MM.1S (cell line): ENCODE measurements around the gene CD151.

Source experiments
- DNase-seq: peaks from one replicate; pipeline ENCODE4 v3.0.0-alpha.2; 2015
- H2AFZ ChIP-seq: fragments of 300-600 bp; sonication (generic); 2 replicates; pipeline ENCODE4 v1.6.0; 2016; ENCODE audit warnings: antibody characterized with exemption, low read length
- H3F3A ChIP-seq: fragments of 300-600 bp; sonication (generic); 2 replicates; pipeline ENCODE4 v1.6.1; 2016; ENCODE audit warnings: mild to moderate bottlenecking, antibody characterized with exemption, low read length, moderate library complexity, mixed read lengths; ENCODE audit not compliant: insufficient read depth
- H3K27ac ChIP-seq: fragments of 300-600 bp; sonication (generic); 2 replicates; pipeline ENCODE4 v1.5.1; 2016; ENCODE audit warnings: mild to moderate bottlenecking, low read length
- H3K27me3 ChIP-seq: fragments of 300-600 bp; sonication (generic); replicated peaks from 2 replicates; pipeline ENCODE4 v1.6.0; 2016; ENCODE audit warnings: low read length; ENCODE audit not compliant: insufficient read depth
- H3K36me3 ChIP-seq: fragments of 300-600 bp; sonication (generic); replicated peaks from 2 replicates; pipeline ENCODE4 v1.6.1; 2016; ENCODE audit warnings: mild to moderate bottlenecking, low read length, mixed read lengths; ENCODE audit not compliant: insufficient read depth
- H3K4me1 ChIP-seq: fragments of 300-600 bp; sonication (generic); 2 replicates; pipeline ENCODE4 v1.6.1; 2016; ENCODE audit warnings: low read length, mixed read lengths
- H3K4me2 ChIP-seq: fragments of 300-600 bp; sonication (generic); 2 replicates; pipeline ENCODE4 v1.6.0; 2016; ENCODE audit warnings: low read depth, low read length
- H3K4me3 ChIP-seq: fragments of 300-600 bp; sonication (generic); 2 replicates; pipeline ENCODE4 v1.5.1; 2016; ENCODE audit warnings: low read length, mixed read lengths
- H3K79me2 ChIP-seq: fragments of 300-600 bp; sonication (generic); 2 replicates; pipeline ENCODE4 v1.6.1; 2016; ENCODE audit warnings: mixed run types, low read length, mixed read lengths
- H3K9ac ChIP-seq: fragments of 300-600 bp; sonication (generic); 2 replicates; pipeline ENCODE4 v1.6.1; 2016; ENCODE audit warnings: low read length, mixed read lengths
- H3K9me2 ChIP-seq: fragments of 300-600 bp; sonication (generic); replicated peaks from 2 replicates; pipeline ENCODE4 v1.6.1; 2016; ENCODE audit warnings: mild to moderate bottlenecking, low read length, mixed read lengths; ENCODE audit not compliant: insufficient read depth
- H3K9me3 ChIP-seq: fragments of 300-600 bp; sonication (generic); replicated peaks from 2 replicates; pipeline ENCODE4 v1.6.1; 2016; ENCODE audit warnings: mild to moderate bottlenecking, low read length, mixed read lengths; ENCODE audit not compliant: insufficient read depth
- H4K20me1 ChIP-seq: fragments of 300-600 bp; sonication (generic); 2 replicates; pipeline ENCODE4 v1.6.1; 2016; ENCODE audit warnings: mild to moderate bottlenecking, low read length, moderate library complexity, mixed read lengths; ENCODE audit not compliant: insufficient read depth
- CTCF ChIP-seq: fragments of 300-600 bp; sonication (generic); IDR thresholded peaks from 2 replicates; pipeline ENCODE4 v1.5.1; 2016; ENCODE audit warnings: antibody characterized with exemption, low read length, mixed read lengths
- EZH2 ChIP-seq: fragments of 300-600 bp; sonication (generic); optimal IDR thresholded peaks from 2 replicates; pipeline ENCODE3; 2017; ENCODE audit warnings: low read depth, mild to moderate bottlenecking, antibody characterized with exemption, low read length, mixed read lengths
- EZH2phosphoT487 ChIP-seq: fragments of 300-600 bp; sonication (generic); IDR thresholded peaks from 2 replicates; pipeline ENCODE4 v1.6.1; 2018; ENCODE audit warnings: antibody characterized with exemption, low read length

The CD151 gene

DNA sequence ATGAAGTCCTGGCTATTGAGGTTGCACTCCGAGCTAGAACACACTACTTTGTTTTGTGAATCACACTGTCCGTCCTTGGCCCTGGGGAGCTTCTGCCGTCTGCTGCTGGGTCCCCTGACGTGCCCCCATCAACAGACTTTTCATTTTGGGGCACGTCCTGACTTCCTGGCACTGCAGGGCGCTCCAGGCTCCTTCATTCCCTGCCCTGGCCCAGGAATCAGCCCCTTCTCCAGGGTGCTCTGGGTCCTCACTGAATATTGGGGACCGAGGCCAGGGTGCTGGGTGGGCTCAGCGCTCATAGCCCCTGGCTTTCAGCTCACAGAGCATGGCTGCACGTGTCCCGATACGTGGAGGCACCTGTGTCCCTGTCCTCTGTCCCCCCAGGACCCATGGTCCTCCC lies 32.1 kb downstream of the CD151 start:
- no peak overlapping the region for H2AFZ ChIP-seq
- H3K27ac ChIP-seq, result no peak overlapping the region
- TF ChIP-seq CTCF (no peak), EZH2 (no peak), EZH2phosphoT487 (no peak)
- H3K79me2 ChIP-seq, result no peaks in the 10 kb centered on the region
- no peaks in the 10 kb centered on the region for H3F3A ChIP-seq
- H4K20me1 ChIP-seq, result no peaks in the 10 kb centered on the region
- H3K4me3 ChIP-seq, result no peak overlapping the region
- H3K27me3 ChIP-seq, result peaks cover 36% of the 10 kb centered on the region
- H3K9me3 ChIP-seq, result no peaks in the 10 kb centered on the region
- no peak overlapping the region for H3K9ac ChIP-seq
- no peaks in the 10 kb centered on the region for H3K4me1 ChIP-seq
- H3K9me2 ChIP-seq, result no peaks in the 10 kb centered on the region
- no peak for DNase-seq
- no peak overlapping the region for H3K4me2 ChIP-seq
- H3K36me3 ChIP-seq, result no peaks in the 10 kb centered on the region

DNA sequence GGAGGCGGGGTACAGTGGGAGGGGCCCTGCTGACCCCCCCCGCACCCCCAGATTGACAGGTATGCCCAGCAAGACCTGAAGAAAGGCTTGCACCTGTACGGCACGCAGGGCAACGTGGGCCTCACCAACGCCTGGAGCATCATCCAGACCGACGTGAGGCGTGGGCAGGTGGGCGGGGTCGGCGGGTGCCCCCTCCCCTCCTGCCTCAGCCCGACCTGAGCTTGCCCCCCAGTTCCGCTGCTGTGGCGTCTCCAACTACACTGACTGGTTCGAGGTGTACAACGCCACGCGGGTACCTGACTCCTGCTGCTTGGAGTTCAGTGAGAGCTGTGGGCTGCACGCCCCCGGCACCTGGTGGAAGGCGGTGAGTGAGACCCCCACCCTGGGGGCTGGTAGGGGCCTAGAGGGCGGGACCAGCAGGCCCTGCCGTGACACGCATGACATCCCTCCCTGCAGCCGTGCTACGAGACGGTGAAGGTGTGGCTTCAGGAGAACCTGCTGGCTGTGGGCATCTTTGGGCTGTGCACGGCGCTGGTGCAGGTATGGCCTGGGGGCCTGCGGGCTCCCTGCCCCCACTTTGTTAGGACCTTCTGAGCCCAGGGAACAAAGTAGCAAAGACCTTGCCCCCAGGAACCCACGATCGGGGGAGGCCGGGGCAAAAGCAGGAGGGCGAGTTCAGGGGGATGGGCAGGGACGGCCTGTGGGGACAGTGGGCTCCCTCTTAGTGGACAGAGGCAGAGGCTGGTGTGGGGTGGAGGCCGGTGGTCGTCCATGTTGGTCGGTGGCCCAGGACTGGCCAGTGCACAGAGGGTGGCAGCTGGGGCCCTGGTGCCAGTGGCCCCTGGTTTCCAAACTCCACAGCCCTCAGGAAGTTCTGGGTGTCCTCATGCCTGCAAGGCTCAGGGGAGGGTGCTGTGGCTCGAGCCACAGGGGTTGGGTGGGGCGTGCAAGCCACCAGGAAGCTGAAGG lies 33.0 kb downstream of the CD151 start:
- no peaks in the 10 kb centered on the region for H3K9me3 ChIP-seq
- no peak overlapping the region for H3K9ac ChIP-seq
- no peaks in the 10 kb centered on the region for H3K79me2 ChIP-seq
- TF ChIP-seq EZH2phosphoT487 (no peak), CTCF (no peak), EZH2 (no peak)
- H3K36me3 ChIP-seq, result no peaks in the 10 kb centered on the region
- H3K4me2 ChIP-seq, result no peak overlapping the region
- H2AFZ ChIP-seq, result no peak overlapping the region
- no peaks in the 10 kb centered on the region for H4K20me1 ChIP-seq
- DNase-seq, result no peak
- no peak overlapping the region for H3K27ac ChIP-seq
- H3F3A ChIP-seq, result no peaks in the 10 kb centered on the region
- H3K27me3 ChIP-seq, result peaks cover 27% of the 10 kb centered on the region
- no peak overlapping the region for H3K4me3 ChIP-seq
- no peaks in the 10 kb centered on the region for H3K9me2 ChIP-seq
- no peaks in the 10 kb centered on the region for H3K4me1 ChIP-seq

DNA sequence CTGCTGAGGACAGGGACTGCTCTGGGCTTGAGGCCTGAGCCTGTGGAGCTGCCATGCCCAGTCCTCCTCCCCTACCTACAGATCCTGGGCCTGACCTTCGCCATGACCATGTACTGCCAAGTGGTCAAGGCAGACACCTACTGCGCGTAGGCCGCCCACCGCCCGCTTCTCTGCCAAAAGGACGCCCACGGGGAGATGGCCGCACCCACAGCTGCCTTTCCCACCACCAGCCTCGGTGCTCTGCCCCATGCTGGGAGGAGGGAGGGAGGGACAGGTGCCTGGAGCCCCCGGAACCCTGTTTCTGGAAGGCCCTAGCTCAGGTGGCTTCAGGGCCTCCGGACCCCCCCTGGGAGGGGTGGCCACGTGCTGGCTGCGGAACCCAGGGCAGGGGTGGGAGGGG lies 33.7 kb downstream of the CD151 start:
- no peak overlapping the region for H3K4me3 ChIP-seq
- H3F3A ChIP-seq, result no peaks in the 10 kb centered on the region
- no peaks in the 10 kb centered on the region for H3K9me2 ChIP-seq
- no peak overlapping the region for H3K4me2 ChIP-seq
- peaks cover 22% of the 10 kb centered on the region for H3K27me3 ChIP-seq
- TF ChIP-seq CTCF (no peak), EZH2 (no peak), EZH2phosphoT487 (no peak)
- no peak for DNase-seq
- no peak overlapping the region for H2AFZ ChIP-seq
- H3K79me2 ChIP-seq, result no peaks in the 10 kb centered on the region
- no peaks in the 10 kb centered on the region for H4K20me1 ChIP-seq
- no peak overlapping the region for H3K9ac ChIP-seq
- no peaks in the 10 kb centered on the region for H3K36me3 ChIP-seq
- no peak overlapping the region for H3K27ac ChIP-seq
- no peaks in the 10 kb centered on the region for H3K4me1 ChIP-seq
- H3K9me3 ChIP-seq, result no peaks in the 10 kb centered on the region
